ENCODE results near the gene DCD.
"Not testable (repeated sequence)": the region's sequence is repeated elsewhere in the genome, so short reads cannot be mapped to it uniquely, and the experiment has no call there.

The DCD gene

DNA sequence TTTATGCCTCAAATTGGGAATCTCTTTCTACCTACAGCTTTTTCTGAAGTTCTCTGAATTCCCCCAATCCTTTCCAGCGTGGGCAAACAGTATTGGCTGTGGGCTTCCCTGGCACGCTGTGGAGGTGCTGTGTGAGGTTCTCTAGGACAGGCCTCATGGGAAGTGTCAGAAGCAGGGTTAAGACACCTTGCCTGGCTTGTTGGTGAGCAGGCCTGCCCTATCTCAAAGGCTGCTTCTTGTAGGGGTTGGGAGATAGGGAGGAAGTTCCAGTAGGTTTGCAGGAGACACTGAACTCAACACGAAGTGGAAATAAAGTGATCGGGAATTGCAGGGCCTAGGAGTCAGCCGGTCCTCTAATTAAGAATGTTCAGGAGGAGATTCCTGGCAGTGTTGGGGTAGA, 30.0 kb upstream of the DCD start:
- no peaks in the 10 kb centered on the region for H3K9me3 ChIP-seq (ENCODE audit: control insufficient read depth in 2 of 2, low read length in 2 of 2)
- no peaks in the 10 kb centered on the region for H3K27me3 ChIP-seq (ENCODE audit: control insufficient read depth in 2 of 2, insufficient read depth in 2 of 2, low read length in 2 of 2)

DNA sequence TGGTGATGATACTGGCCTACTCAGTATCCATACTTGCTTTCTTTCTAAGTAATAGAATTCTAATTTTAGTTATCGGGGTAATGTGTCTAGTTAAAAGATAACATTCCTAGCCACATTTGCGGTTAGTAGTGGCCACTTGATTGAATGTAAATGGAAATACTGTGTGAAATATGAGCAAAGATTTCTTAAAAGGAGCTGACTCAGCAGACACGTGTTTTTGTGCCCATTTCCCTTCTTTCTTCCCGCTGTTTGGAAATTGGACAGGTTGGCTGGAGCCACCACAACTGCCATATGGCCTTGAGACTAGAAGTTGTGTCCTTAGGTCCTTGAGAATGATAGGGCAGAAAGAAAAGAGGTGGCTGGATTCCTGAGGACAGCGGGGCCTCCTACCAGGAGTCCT, 19.8 kb upstream of the DCD start:
- H3K36me3 ChIP-seq (ENCODE audit: control insufficient read depth in 2 of 2, insufficient read depth in 2 of 2, low read length in 2 of 2), result no peaks in the 10 kb centered on the region
- H3K4me3 ChIP-seq (ENCODE audit: low read length in 2 of 2), result no peak overlapping the region
- no peak overlapping the region for H3K9ac ChIP-seq (ENCODE audit: low read depth in 1 of 2, low read length in 2 of 2)
- no peaks in the 10 kb centered on the region for H3K27me3 ChIP-seq (ENCODE audit: control insufficient read depth in 2 of 2, insufficient read depth in 2 of 2, low read length in 2 of 2)
- H3K27ac ChIP-seq (ENCODE audit: low read depth in 2 of 2, low read length in 2 of 2), result no peak overlapping the region
- H3K9me3 ChIP-seq (ENCODE audit: control insufficient read depth in 2 of 2, low read length in 2 of 2), result no peaks in the 10 kb centered on the region
- H3K4me1 ChIP-seq (ENCODE audit: control insufficient read depth in 2 of 2, insufficient read depth in 2 of 2, low read length in 2 of 2), result no peaks in the 10 kb centered on the region

More for the DNA sequence above, 30.0 kb upstream of the DCD start:
- no peak overlapping the region for H3K4me3 ChIP-seq (ENCODE audit: low read length in 2 of 2)
- no peaks in the 10 kb centered on the region for H3K36me3 ChIP-seq (ENCODE audit: control insufficient read depth in 2 of 2, insufficient read depth in 2 of 2, low read length in 2 of 2)
- H3K27ac ChIP-seq (ENCODE audit: low read depth in 2 of 2, low read length in 2 of 2), result no peak overlapping the region
- H3K9ac ChIP-seq (ENCODE audit: low read depth in 1 of 2, low read length in 2 of 2), result no peak overlapping the region
- no peaks in the 10 kb centered on the region for H3K4me1 ChIP-seq (ENCODE audit: control insufficient read depth in 2 of 2, insufficient read depth in 2 of 2, low read length in 2 of 2)

DNA sequence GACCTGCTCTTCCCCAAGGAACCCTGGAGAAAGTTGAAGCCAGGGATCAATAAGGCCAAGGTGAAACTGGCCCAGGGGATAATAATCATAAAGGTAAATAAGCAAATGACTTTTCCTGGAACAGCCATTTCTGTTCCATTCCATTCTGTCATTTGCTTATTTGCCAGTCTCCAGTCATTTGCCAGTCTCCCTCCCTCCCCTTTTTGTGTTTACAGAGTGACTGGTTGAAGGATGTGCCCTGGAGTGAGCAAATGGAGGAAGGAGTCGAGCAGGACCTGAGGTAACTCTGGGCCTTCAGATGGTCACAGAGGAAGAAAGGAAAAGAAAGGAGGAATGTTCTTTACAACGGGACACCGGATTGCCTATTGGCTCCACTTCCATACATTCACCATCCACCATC, 17.8 kb upstream of the DCD start:
- no peaks in the 10 kb centered on the region for H3K9me3 ChIP-seq (ENCODE audit: control insufficient read depth in 2 of 2, low read length in 2 of 2)

DNA sequence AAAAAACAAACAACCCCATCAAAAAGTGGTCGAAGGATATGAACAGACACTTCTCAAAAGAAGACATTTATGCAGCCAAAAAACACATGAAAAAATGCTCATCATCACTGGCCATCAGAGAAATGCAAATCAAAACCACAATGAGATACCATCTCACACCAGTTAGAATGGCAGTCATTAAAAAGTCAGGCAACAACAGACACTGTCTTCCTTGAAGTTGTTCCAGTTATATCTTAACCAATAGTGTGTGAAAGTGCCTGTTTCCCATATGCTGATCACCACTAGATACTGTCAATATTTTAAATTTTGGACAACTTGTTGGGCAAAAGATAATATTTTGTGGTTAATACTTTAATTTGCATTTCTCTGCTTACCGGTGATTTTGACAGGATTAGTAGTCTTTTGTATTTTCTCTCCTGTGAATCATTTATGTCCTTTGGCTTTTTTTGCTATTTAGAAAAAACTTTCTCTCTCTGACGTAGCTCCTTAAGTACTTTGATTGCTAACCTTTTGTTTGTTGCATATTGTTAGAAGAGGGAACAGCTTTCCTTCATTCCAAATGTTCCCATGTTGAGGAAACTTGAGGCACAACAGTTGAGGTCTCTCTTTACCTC, 17.0 kb upstream of the DCD start:
- not testable (repeated sequence) for H3K27me3 ChIP-seq (ENCODE audit: control insufficient read depth in 2 of 2, insufficient read depth in 2 of 2, low read length in 2 of 2); H3K9ac ChIP-seq (ENCODE audit: low read depth in 1 of 2, low read length in 2 of 2); H3K4me3 ChIP-seq (ENCODE audit: low read length in 2 of 2); H3K36me3 ChIP-seq (ENCODE audit: control insufficient read depth in 2 of 2, insufficient read depth in 2 of 2, low read length in 2 of 2); H3K9me3 ChIP-seq (ENCODE audit: control insufficient read depth in 2 of 2, low read length in 2 of 2); H3K4me1 ChIP-seq (ENCODE audit: control insufficient read depth in 2 of 2, insufficient read depth in 2 of 2, low read length in 2 of 2); H3K27ac ChIP-seq (ENCODE audit: low read depth in 2 of 2, low read length in 2 of 2)

More for the DNA sequence above, 17.8 kb upstream of the DCD start:
- Histone ChIP-seq H3K9ac (ENCODE audit: low read depth in 1 of 2, low read length in 2 of 2) (no peak overlapping the region), H3K4me3 (ENCODE audit: low read length in 2 of 2) (no peak overlapping the region), H3K27me3 (ENCODE audit: control insufficient read depth in 2 of 2, insufficient read depth in 2 of 2, low read length in 2 of 2) (no peaks in the 10 kb centered on the region), H3K36me3 (ENCODE audit: control insufficient read depth in 2 of 2, insufficient read depth in 2 of 2, low read length in 2 of 2) (no peaks in the 10 kb centered on the region), H3K4me1 (ENCODE audit: control insufficient read depth in 2 of 2, insufficient read depth in 2 of 2, low read length in 2 of 2) (no peaks in the 10 kb centered on the region), H3K27ac (ENCODE audit: low read depth in 2 of 2, low read length in 2 of 2) (no peak overlapping the region)

DNA sequence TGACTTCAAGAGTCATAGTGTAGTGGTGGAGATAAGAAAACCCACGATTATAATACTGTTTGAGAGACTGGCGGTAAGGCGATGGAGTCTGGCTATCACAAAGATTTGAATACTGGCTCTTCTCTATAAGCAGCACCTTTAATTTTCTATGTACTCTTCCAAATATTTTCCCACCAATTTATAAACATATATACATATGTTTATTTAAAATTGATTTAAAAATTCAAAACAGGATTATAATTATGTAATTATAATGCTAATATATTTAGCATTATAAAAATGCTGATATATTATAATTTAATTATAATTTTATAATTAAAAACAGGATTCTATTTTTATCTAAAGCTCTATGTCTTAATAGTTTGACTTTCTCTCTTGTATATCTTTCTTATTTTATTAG, 15.4 kb upstream of the DCD start:
- no peaks in the 10 kb centered on the region for H3K27me3 ChIP-seq (ENCODE audit: control insufficient read depth in 2 of 2, insufficient read depth in 2 of 2, low read length in 2 of 2)
- H3K27ac ChIP-seq (ENCODE audit: low read depth in 2 of 2, low read length in 2 of 2), result no peak overlapping the region
- H3K9me3 ChIP-seq (ENCODE audit: control insufficient read depth in 2 of 2, low read length in 2 of 2), result no peaks in the 10 kb centered on the region
- no peak overlapping the region for H3K4me3 ChIP-seq (ENCODE audit: low read length in 2 of 2)
- no peaks in the 10 kb centered on the region for H3K36me3 ChIP-seq (ENCODE audit: control insufficient read depth in 2 of 2, insufficient read depth in 2 of 2, low read length in 2 of 2)
- H3K9ac ChIP-seq (ENCODE audit: low read depth in 1 of 2, low read length in 2 of 2), result no peak overlapping the region
- H3K4me1 ChIP-seq (ENCODE audit: control insufficient read depth in 2 of 2, insufficient read depth in 2 of 2, low read length in 2 of 2), result no peaks in the 10 kb centered on the region

DNA sequence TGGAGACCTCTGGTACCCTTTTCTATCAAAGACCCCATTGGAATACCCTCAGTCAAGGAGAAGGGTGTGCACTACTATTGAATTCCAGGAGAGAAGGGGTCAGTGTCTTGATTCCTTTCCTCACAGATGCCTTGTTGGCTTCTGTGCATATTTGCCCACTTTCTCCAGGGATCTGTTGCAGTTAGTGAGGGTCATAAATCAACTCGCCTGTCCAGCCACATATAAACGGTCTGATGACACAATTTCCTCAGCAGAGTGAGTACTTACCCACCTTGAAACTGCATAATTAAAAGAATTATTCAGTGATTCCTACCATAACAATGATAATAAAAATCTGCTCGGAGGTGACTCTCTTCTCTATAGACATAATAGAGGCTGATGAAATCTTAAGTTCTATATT, 13.9 kb upstream of the DCD start:
- H3K27ac ChIP-seq (ENCODE audit: low read depth in 2 of 2, low read length in 2 of 2), result no peak overlapping the region
- no peaks in the 10 kb centered on the region for H3K36me3 ChIP-seq (ENCODE audit: control insufficient read depth in 2 of 2, insufficient read depth in 2 of 2, low read length in 2 of 2)
- H3K9me3 ChIP-seq (ENCODE audit: control insufficient read depth in 2 of 2, low read length in 2 of 2), result no peaks in the 10 kb centered on the region
- no peaks in the 10 kb centered on the region for H3K27me3 ChIP-seq (ENCODE audit: control insufficient read depth in 2 of 2, insufficient read depth in 2 of 2, low read length in 2 of 2)
- H3K9ac ChIP-seq (ENCODE audit: low read depth in 1 of 2, low read length in 2 of 2), result no peak overlapping the region
- H3K4me3 ChIP-seq (ENCODE audit: low read length in 2 of 2), result no peak overlapping the region
- no peaks in the 10 kb centered on the region for H3K4me1 ChIP-seq (ENCODE audit: control insufficient read depth in 2 of 2, insufficient read depth in 2 of 2, low read length in 2 of 2)

DNA sequence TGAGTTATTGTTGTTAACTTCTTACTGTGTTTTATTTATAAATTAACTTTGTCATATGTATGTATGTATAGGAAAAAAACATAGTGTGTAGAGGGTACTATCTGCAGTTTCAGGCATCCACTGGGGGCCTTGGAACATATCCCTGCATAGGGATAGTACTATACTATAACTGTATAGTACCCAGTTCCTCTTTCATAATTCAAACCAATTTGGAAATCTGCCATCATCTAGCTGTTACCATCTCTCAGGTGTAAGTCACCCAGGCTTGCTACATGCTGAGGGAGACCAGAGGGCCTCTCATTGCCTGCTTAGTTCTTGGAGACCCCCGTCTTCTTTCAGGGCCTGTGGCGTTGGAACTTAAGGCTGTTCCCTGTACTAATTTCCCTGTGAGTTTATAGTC, 12.9 kb upstream of the DCD start:
- no peak overlapping the region for H3K9ac ChIP-seq (ENCODE audit: low read depth in 1 of 2, low read length in 2 of 2)
- no peak overlapping the region for H3K27ac ChIP-seq (ENCODE audit: low read depth in 2 of 2, low read length in 2 of 2)
- no peaks in the 10 kb centered on the region for H3K9me3 ChIP-seq (ENCODE audit: control insufficient read depth in 2 of 2, low read length in 2 of 2)
- no peaks in the 10 kb centered on the region for H3K4me1 ChIP-seq (ENCODE audit: control insufficient read depth in 2 of 2, insufficient read depth in 2 of 2, low read length in 2 of 2)
- H3K36me3 ChIP-seq (ENCODE audit: control insufficient read depth in 2 of 2, insufficient read depth in 2 of 2, low read length in 2 of 2), result no peaks in the 10 kb centered on the region
- no peaks in the 10 kb centered on the region for H3K27me3 ChIP-seq (ENCODE audit: control insufficient read depth in 2 of 2, insufficient read depth in 2 of 2, low read length in 2 of 2)
- H3K4me3 ChIP-seq (ENCODE audit: low read length in 2 of 2), result no peak overlapping the region

DNA sequence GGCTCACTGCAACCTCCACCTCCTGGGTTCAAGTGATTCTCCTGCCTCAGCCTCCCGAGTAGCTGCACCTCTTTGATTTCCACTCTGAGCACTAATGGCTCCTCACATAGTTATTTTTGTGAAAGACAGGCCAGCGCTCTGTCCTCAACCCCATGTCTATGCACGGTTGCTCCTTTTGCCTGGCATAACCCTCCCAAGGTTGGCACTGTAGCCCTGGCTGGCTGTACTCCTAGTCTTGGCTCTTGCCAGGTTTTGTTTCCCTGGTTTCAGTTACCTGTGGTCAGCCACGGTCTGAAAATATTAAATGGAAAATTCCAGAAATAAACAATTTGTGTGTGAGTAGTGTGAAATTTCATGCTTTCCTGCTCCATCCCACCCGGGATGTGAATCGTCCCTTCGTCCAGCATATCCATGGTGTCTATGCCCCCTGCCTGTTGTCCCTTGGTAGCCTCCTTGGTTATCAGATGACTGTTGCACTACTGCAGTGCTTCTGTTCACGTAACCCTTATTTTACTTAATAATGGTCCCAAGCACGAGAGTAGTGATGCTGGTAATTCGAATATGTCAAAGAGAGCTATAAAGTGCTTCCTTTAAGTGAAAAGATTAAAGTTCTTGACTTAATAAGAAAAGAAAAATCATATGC, 12.3 kb upstream of the DCD start:
- Histone ChIP-seq H3K4me3 (ENCODE audit: low read length in 2 of 2) (no peak overlapping the region), H3K27me3 (ENCODE audit: control insufficient read depth in 2 of 2, insufficient read depth in 2 of 2, low read length in 2 of 2) (no peaks in the 10 kb centered on the region), H3K9me3 (ENCODE audit: control insufficient read depth in 2 of 2, low read length in 2 of 2) (no peaks in the 10 kb centered on the region), H3K36me3 (ENCODE audit: control insufficient read depth in 2 of 2, insufficient read depth in 2 of 2, low read length in 2 of 2) (no peaks in the 10 kb centered on the region), H3K9ac (ENCODE audit: low read depth in 1 of 2, low read length in 2 of 2) (no peak overlapping the region), H3K4me1 (ENCODE audit: control insufficient read depth in 2 of 2, insufficient read depth in 2 of 2, low read length in 2 of 2) (no peaks in the 10 kb centered on the region), H3K27ac (ENCODE audit: low read depth in 2 of 2, low read length in 2 of 2) (no peak overlapping the region)

DNA sequence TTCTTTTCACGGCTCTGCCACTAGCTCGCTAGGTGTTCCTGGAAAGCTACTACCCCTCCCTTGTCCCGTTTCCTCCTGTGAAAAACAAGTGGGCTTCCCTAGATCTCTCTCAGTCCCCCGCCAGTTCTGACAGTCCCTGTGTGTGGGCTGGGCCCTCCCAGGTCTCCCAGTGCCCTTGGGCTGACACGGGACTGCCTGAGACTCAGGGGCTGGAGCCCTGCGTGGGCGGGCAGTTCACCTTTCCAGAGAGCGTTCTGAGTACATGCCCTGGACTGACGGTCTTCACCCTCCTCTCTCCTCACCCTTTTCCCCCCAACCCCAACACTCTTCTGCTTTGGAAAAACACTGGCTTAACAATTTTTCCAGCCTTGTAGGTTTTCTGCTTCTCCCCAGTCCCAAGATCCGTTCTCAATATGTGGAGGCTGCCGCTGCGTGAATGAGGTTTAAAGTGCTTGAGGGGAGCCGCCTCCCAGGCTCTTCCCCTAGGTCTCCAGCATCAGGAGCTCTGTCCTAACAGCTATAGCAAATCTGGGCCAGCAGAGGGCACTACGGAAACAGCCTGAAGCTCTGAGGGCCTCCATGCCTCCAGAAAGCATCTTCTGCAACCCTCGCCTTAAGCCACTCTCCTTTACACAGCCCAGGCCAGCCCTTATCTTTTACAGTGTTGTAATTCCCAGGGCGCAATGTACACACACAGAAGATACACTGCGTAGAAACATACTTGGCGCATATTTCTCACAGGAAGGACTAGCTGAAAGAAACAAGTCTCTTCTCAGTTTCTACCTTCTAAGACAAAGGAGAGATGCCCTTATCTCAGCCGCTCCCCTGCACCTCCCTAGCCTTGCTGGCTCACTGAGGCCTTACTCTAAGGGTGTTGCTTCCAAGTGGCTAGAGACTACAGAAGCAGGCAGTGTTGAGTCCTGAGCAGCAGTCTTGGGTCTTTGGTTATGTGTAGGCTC, 10.4 kb upstream of the DCD start:
- Histone ChIP-seq H3K27me3 (ENCODE audit: control insufficient read depth in 2 of 2, insufficient read depth in 2 of 2, low read length in 2 of 2) (no peaks in the 10 kb centered on the region), H3K27ac (ENCODE audit: low read depth in 2 of 2, low read length in 2 of 2) (no peak overlapping the region), H3K9me3 (ENCODE audit: control insufficient read depth in 2 of 2, low read length in 2 of 2) (no peaks in the 10 kb centered on the region), H3K4me1 (ENCODE audit: control insufficient read depth in 2 of 2, insufficient read depth in 2 of 2, low read length in 2 of 2) (no peaks in the 10 kb centered on the region), H3K9ac (ENCODE audit: low read depth in 1 of 2, low read length in 2 of 2) (no peak overlapping the region), H3K36me3 (ENCODE audit: control insufficient read depth in 2 of 2, insufficient read depth in 2 of 2, low read length in 2 of 2) (no peaks in the 10 kb centered on the region), H3K4me3 (ENCODE audit: low read length in 2 of 2) (no peak overlapping the region)

DNA sequence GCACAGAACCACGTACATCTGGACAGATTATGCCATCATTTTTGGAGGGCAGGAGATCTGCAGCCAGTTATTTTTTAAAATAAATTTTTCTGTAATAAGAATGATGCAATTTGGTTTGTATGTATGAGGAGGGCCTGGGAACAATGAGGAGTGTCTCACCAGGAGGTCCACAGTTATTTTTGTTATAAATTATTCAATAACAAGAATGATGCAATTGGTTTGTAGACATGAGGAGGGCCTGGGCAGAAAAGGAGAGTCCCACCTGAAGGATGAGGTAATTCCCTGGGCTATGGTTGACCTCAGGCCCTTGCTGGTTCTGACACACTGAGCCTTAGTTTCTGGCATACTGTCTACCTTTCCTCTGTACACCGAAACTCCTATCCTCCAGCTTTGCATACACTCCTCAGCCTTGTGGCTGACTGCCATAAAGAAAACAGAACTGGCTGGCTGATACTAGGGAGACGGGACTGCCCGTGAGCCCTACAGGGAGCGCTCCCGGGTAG, 9.0 kb upstream of the DCD start:
- no peak overlapping the region for H3K4me3 ChIP-seq (ENCODE audit: low read length in 2 of 2)
- H3K9me3 ChIP-seq (ENCODE audit: control insufficient read depth in 2 of 2, low read length in 2 of 2), result no peaks in the 10 kb centered on the region
- no peak overlapping the region for H3K27ac ChIP-seq (ENCODE audit: low read depth in 2 of 2, low read length in 2 of 2)
- H3K4me1 ChIP-seq (ENCODE audit: control insufficient read depth in 2 of 2, insufficient read depth in 2 of 2, low read length in 2 of 2), result no peaks in the 10 kb centered on the region
- no peak overlapping the region for H3K9ac ChIP-seq (ENCODE audit: low read depth in 1 of 2, low read length in 2 of 2)
- H3K36me3 ChIP-seq (ENCODE audit: control insufficient read depth in 2 of 2, insufficient read depth in 2 of 2, low read length in 2 of 2), result no peaks in the 10 kb centered on the region
- peaks cover 0 to 3% of the 10 kb centered on the region in 2 donors for H3K27me3 ChIP-seq (ENCODE audit: control insufficient read depth in 2 of 2, insufficient read depth in 2 of 2, low read length in 2 of 2)

Measured in mucosa of rectum (tissue), 2 donors.